HAP-1 (cell line): ENCODE measurements around the gene POU3F1.

Experiments
- DNase-seq, 2 experiments: peaks; one replicate each; pipeline ENCODE4 v3.0.0-alpha.2; 2016 to 2020; ENCODE audit warnings: low spot score in 2 of 2
- H3K27me3 ChIP-seq: fragments of 250-450 bp; sonication (Bioruptor Pico); 2 replicates; pipeline ENCODE4 v1.5.1; 2020; ENCODE audit warnings: low read depth, mild to moderate bottlenecking, moderate library complexity
- H3K36me3 ChIP-seq: fragments of 250-450 bp; sonication (Bioruptor Pico); replicated peaks from 2 replicates; pipeline ENCODE4 v1.5.1; 2020; ENCODE audit warnings: mild to moderate bottlenecking
- H3K4me1 ChIP-seq: fragments of 250-450 bp; sonication (Bioruptor Pico); 2 replicates; pipeline ENCODE4 v1.5.1; 2020; ENCODE audit warnings: mild to moderate bottlenecking
- H3K4me3 ChIP-seq: fragments of 250-450 bp; sonication (Bioruptor Pico); 2 replicates; pipeline ENCODE4 v1.5.1; 2020; ENCODE audit warnings: mild to moderate bottlenecking, moderate library complexity
- H3K9me3 ChIP-seq: fragments of 250-450 bp; sonication (Bioruptor Pico); 2 replicates; pipeline ENCODE4 v1.5.1; 2020; ENCODE audit warnings: mild to moderate bottlenecking, moderate library complexity
- in situ Hi-C: fragments of 300-500 bp; cut with MboI; formaldehyde crosslinking; loops from 3 replicates; pipeline ENCODE4 v1.14.3; 2020; ENCODE audit warnings: low sequenced_read_pairs, inconsistent platforms, mixed read lengths

The POU3F1 gene

DNA sequence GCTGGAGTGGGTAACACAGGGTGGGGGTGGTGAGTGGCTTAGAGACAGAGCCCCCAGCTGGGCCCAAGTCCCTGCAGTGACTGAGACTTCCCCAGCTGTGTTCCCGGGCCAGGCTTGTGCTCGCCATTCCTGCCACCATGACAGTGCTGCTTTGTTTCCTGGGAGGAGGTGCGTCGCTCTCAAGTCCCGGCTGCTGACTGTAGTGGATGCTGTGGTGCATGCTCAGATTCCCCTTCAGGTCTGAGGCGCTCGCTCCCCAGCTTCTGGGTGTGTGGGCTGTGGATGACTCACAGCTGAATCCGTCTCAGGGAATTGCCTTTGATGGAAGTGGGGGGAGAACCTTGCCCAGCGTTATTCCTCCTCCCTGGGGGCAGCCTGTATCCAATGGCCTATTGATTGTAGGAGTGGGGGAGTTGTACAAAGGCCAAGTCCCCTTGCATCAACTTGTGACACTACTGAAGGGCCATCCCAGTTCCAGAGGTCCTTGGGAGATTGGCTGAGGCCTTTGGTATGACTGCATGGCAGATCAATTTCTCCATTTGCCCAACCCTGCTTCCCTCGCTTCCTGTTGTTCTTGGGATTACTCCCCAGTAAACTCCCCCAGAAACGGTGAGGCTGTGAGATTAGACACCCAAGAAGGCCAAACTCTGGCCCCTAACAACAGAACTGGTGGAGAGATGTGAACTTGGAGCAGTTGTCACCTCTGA lies 17.8 kb upstream of the POU3F1 start:
- DNase-seq: no peak
- no peaks in the 10 kb centered on the region for H3K9me3 ChIP-seq

DNA sequence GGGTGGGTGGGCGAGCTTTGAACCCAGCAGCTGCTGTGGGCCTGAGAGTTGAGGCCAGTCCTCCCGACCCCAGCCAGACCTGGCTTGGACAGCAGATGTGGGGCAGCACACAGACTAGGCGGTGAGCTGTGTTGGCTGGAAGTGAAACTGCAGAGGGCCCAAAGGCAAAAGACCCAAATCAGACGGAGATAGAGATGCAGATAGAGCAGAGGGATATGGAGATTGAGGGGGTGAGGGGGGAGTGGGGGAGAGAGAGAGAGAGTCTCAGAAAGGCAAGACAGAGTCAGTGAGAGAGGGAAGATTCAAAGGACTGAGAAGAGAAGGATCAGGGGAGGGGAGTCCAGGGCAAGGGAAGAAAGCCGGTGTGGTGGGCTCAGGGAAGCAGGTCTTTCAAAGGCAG lies 17.0 kb upstream of the POU3F1 start:
- no peaks in the 10 kb centered on the region for H3K4me1 ChIP-seq
- no peak for DNase-seq
- no peaks in the 10 kb centered on the region for H3K27me3 ChIP-seq
- no peak overlapping the region for H3K4me3 ChIP-seq
- no peaks in the 10 kb centered on the region for H3K36me3 ChIP-seq
- in situ Hi-C loops: no loop called here
- no peaks in the 10 kb centered on the region for H3K9me3 ChIP-seq

More for the DNA sequence above, 17.8 kb upstream of the POU3F1 start:
- H3K27me3 ChIP-seq: no peaks in the 10 kb centered on the region
- in situ Hi-C loops: no loop called here
- H3K4me1 ChIP-seq: no peaks in the 10 kb centered on the region
- no peaks in the 10 kb centered on the region for H3K36me3 ChIP-seq
- H3K4me3 ChIP-seq: no peak overlapping the region

DNA sequence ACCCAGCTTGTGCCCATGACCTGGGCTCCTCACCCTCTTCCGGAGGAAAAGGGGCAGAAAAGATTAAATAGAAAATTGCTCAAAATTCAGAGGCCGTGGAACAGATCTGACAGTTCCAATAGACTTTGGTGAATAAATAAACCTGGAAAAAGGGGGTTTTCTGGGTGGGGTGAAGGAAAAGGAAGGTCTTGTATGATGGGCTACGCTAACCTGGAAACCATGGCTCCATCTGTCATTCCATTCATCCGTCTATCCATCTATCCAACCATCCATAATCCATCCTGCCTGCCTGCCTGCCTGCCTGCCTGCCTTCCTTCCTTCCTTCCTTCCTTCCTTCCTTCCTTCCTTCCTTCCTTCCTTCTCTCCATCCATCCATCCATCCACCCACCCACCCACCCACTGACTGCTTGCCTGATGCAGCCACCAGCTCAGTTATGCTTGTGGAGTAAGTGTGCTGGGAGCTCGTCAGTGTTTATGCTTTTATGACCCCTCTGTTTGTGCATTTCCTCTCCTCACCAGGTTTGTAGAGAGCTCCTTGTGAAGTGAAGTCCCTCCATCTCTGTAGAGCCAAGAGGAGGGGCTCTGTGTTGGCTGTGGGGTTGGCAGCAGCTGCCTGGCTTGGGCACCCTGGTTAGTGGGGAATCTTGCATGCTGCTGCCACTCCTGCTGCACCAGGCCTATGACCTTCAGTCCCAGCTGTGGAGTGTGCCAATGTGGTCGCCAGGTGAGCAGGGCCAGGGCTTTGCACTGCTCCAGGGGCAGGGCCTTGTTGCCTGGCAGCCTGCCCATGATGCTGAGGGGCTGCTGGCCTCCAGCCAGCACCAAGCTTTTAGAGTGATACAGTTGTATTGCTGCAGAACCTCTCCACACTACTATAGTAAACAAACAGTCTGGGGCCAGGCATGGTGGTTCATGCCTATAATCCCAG lies 16.0 kb upstream of the POU3F1 start:
- H3K36me3 ChIP-seq: no peaks in the 10 kb centered on the region
- H3K4me1 ChIP-seq: no peaks in the 10 kb centered on the region
- DNase-seq: no peak
- no peak overlapping the region for H3K4me3 ChIP-seq
- H3K27me3 ChIP-seq: no peaks in the 10 kb centered on the region
- H3K9me3 ChIP-seq: no peaks in the 10 kb centered on the region
- in situ Hi-C loops: no loop called here

DNA sequence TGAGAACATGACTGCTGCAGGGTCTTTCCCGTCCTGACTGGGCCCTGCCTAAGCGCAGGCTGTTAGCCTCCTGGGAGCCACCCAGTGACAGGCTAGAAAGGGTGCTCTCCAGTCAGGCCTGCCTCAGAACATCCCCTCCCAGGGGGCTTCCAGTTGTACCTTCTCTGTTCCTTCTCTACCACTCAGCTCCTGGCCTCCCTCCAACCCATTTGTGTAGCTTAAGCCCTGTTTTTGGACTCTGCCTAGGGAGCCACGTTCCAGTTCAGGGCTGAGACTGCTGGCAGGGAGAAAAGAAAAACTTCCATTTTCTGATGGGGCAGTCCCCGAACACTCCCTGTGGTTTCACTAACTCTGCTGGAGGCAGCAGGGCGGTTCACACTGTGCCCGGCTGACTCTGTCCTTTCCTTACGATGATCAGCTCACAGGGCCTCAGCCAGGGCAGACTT lies 15.3 kb upstream of the POU3F1 start:
- H3K36me3 ChIP-seq: no peaks in the 10 kb centered on the region
- H3K9me3 ChIP-seq: no peaks in the 10 kb centered on the region
- no peak for DNase-seq
- no peaks in the 10 kb centered on the region for H3K27me3 ChIP-seq
- H3K4me1 ChIP-seq: no peaks in the 10 kb centered on the region
- no peak overlapping the region for H3K4me3 ChIP-seq
- in situ Hi-C loops: no loop called here

DNA sequence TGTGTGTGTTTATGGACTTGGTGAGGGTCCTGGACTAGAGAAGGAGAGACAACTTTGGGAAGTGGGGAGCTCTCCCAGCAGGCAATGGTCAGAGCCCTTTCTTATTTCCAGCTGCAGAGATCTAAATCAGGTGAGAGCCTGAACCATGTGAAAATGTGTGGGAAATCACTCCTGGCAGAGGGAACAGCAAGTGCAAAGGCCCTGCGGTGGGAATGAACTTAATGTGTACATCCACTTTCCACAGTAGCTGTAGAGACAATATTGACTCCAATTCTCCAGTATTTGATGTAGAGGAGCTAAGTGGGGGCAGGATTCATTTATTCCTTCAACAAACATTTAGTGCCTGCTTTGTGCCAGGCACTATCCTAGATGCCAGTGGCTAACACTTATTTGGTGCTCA lies 14.7 kb upstream of the POU3F1 start:
- Histone ChIP-seq H3K4me3 (no peak overlapping the region), H3K4me1 (no peaks in the 10 kb centered on the region), H3K9me3 (no peaks in the 10 kb centered on the region), H3K36me3 (no peaks in the 10 kb centered on the region), H3K27me3 (no peaks in the 10 kb centered on the region)
- no peak for DNase-seq
- in situ Hi-C loops: no loop called here

DNA sequence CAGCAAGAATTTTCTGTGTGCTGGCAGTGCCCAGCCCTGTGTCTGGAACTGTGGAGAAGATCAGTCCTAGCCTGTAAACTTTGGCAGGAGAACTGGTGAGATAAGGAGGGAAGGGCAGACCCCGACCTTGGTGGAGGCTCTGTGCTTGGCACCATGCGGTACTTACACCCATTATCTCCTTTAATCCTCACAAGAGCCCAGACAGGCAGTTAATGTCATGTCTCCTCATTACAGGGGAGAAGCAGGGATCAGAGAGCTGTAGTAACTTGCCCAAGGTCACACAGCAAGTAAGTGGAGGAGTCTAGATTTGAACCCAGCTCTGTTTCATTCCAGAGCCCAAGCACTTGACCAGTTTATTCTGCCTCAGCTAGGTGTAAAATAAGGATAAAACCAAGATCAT lies 13.9 kb upstream of the POU3F1 start:
- H3K27me3 ChIP-seq: no peaks in the 10 kb centered on the region
- in situ Hi-C loops: no loop called here
- no peaks in the 10 kb centered on the region for H3K4me1 ChIP-seq
- no peaks in the 10 kb centered on the region for H3K9me3 ChIP-seq
- H3K4me3 ChIP-seq: no peak overlapping the region
- no peaks in the 10 kb centered on the region for H3K36me3 ChIP-seq
- no peak for DNase-seq

DNA sequence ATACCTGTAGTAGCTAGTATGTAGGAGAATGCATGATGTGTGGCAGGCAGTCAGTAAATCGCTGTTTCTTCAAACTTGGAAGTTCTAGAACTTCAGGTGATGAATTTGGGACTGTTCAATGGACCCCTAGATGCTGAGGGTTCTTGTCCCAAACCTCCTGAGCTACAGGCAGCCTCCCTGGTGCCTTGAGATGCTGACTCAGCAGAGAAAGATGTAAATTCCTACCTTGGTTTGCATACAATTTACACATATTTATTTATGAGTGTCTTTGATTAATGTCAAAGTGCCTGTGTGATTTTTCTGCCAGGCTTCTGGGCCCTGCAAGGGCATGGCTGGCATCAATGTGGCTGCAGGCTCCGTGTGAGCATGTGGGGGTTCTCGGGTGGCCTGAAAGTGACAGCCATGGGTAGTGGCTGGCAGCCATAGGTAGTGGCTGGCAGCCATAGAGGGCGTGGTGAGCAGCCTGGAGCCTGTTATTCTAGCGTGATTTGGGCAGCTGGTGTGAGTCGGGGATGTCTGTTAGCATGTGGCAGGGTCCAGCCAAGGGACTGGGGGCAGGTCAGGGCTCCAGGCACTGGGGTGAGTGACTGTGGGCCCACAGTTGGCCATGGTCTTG lies 13.2 kb upstream of the POU3F1 start:
- no peak for DNase-seq
- Histone ChIP-seq H3K36me3 (no peaks in the 10 kb centered on the region), H3K9me3 (no peaks in the 10 kb centered on the region), H3K4me3 (no peak overlapping the region), H3K4me1 (no peaks in the 10 kb centered on the region), H3K27me3 (no peaks in the 10 kb centered on the region)
- in situ Hi-C loops: no loop called here

DNA sequence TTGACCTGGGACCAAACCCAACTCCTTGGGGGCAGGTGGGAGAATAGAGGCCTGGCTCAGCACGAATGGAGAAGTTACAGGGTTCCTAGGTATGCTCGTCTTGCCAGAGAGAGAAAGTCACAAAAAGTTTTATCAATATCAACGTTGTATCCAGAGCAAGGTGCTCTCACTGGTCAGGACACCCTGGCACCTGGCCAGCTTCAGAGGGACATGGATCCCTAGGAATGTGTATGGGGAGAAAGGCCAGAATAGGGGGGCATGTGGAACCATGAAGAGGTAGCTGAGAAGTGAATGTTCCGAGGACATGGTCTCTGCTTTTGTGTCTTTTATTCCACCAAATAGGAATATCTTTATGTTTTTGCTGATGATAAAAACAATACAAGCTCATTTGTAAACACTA lies 9.4 kb upstream of the POU3F1 start:
- no peaks in the 10 kb centered on the region for H3K4me1 ChIP-seq

DNA sequence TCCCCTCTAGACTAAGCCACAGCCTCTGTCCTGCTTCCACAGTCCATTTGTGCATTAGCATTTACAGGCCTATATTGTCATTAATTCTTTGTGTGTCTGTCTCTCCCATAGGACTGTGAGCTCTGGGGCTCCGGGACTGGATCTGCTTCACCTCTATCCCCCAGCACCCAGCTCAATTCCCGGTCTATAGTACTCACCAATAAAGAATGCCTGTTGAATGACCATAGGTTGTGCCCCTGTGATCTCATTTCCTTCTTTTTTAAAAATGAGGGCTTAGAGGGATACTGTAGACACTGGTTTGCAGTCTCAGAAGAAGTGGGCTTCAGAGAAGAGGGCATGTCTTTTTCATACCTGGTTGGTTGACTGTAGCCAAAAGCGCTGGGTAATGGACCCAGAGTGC lies 8.8 kb upstream of the POU3F1 start:
- Histone ChIP-seq H3K9me3 (no peaks in the 10 kb centered on the region), H3K27me3 (no peaks in the 10 kb centered on the region), H3K36me3 (no peaks in the 10 kb centered on the region), H3K4me1 (no peaks in the 10 kb centered on the region), H3K4me3 (no peak overlapping the region)
- in situ Hi-C loops: no loop called here
- DNase-seq: no peak

More for the DNA sequence above, 9.4 kb upstream of the POU3F1 start:
- Histone ChIP-seq H3K4me3 (no peak overlapping the region), H3K9me3 (no peaks in the 10 kb centered on the region), H3K36me3 (no peaks in the 10 kb centered on the region), H3K27me3 (no peaks in the 10 kb centered on the region)
- no peak for DNase-seq
- in situ Hi-C loops: no loop called here

DNA sequence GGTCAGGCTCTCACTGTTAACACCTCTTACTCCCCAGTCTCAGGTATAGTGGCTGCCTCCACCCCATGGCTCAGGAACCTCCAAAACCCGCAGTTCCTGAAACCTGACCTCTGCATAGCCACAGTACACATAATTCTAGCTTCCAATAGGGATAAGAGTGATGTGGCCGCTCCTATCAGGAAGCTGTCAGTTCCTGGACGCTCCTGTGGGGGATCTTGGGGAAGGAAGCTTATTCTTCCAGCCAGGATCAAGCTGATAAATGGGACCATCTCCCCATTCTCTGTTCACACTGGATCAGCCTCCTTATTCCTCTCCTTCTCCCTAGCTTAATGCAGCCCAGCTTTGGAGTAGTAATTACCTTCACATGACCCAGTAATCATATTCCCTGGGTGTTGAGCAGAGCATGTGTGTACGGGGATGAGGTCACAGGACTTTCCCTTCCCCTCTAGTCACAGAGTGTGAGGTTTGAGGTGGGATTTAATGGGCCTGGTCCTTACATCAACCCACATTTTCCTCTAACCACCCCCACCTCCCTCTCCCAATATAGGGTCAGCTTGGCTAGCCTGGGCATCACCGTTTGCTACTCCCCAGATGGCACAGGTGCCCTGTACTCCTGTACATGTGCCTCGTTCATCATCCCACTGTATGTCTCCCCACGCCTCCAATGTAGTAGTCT lies 7.0 kb upstream of the POU3F1 start:
- Histone ChIP-seq H3K4me1 (no peaks in the 10 kb centered on the region), H3K4me3 (no peak overlapping the region), H3K36me3 (no peaks in the 10 kb centered on the region), H3K9me3 (no peaks in the 10 kb centered on the region), H3K27me3 (no peaks in the 10 kb centered on the region)
- in situ Hi-C loops: no loop called here
- no peak for DNase-seq

DNA sequence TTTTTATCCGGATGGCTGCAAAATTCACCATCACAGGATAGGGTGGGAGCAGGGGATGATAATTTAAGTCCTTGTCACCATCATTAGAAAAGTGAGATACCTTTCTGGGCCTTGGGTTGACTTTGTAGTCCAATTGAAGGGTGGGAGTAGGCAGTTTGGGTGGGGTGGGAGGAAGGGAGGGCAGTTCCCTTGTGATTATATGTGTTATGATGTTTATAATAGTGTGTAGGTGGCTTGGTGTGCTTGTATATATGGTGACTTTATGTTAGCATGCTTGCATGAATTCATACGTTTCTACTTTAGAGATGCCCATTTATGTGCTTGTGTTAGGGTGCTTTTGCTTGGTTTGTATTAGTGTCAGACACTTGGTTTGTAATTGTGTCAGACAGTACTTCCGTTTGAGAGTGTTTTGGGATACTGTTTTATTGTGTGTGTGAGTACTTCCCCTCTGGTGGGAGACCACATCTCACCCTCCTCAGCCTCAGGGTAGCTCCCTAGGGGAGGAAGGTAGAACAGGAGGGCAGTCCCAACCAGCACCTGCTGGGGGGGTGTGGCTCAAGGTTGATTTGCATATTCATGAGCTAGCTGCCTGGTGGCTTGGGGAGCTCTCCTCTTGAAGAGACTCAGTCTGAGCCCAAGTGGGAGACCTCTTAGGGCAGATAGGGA lies 6.3 kb upstream of the POU3F1 start:
- in situ Hi-C loops: no loop called here
- Histone ChIP-seq H3K36me3 (no peaks in the 10 kb centered on the region), H3K4me3 (no peak overlapping the region), H3K9me3 (no peaks in the 10 kb centered on the region), H3K4me1 (no peaks in the 10 kb centered on the region), H3K27me3 (no peaks in the 10 kb centered on the region)
- DNase-seq: no peak

DNA sequence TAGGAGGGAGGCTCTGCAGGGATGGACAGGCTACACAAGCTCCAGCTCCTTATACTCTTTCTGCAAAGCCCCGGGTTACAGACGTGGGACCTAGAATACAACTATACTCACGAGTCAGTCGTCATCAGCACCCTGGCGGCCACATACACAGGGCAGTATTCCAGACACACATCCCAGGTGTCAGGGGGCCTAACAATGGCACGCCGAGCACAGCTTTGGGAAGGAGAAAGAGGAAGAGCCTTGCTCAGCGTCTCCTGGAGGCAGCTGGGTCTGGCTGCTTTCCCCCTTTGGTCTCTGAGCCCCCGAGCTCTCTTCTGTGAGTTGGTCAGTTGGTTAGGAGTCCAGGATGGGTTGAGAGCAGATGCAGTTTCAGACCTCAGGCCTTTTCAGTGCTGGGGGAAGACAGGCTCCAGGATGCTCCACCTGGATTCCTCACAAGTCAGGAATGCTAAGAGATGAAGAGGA lies 4.5 kb upstream of the POU3F1 start:
- no peaks in the 10 kb centered on the region for H3K9me3 ChIP-seq
- H3K4me1 ChIP-seq: no peaks in the 10 kb centered on the region; the same call in 1 of the 2 replicates
- H3K27me3 ChIP-seq: peaks cover 3% of the 10 kb centered on the region; the same call in 1 of the 2 replicates
- H3K36me3 ChIP-seq: no peaks in the 10 kb centered on the region
- no peak for DNase-seq
- no peak overlapping the region for H3K4me3 ChIP-seq
- in situ Hi-C loops: no loop called here
